Endodermal cell (in vitro differentiated cells): Measurements from ENCODE around the gene LTBP1. TPM values are rescaled to one million over a fixed set of nuclear protein-coding genes. Genes with fewer than 3 reads are reported as not detected.

Source experiments
- DNase-seq: peaks from one replicate; pipeline ENCODE4 v3.0.0-alpha.2; 2017
- H3K27ac ChIP-seq: 2 replicates; pipeline ENCODE4 v1.5.1; 2013; ENCODE audit warnings: mild to moderate bottlenecking, low read depth, low read length, moderate library complexity
- H3K27me3 ChIP-seq: 2 replicates; pipeline ENCODE4 v1.6.1; 2013; ENCODE audit warnings: mild to moderate bottlenecking, low read length, moderate library complexity; ENCODE audit not compliant: insufficient read depth, control insufficient read depth, poor library complexity, severe bottlenecking
- H3K36me3 ChIP-seq: 2 replicates; pipeline ENCODE4 v1.7.0; 2013; ENCODE audit warnings: mild to moderate bottlenecking, low read length, moderate library complexity; ENCODE audit not compliant: control insufficient read depth, insufficient read depth
- H3K4me1 ChIP-seq: one replicate; pipeline ENCODE4 v1.7.0; 2013; ENCODE audit warnings: low read length; ENCODE audit not compliant: control insufficient read depth, insufficient read depth
- H3K4me3 ChIP-seq: 2 replicates; pipeline ENCODE4 v1.5.1; 2013; ENCODE audit warnings: mild to moderate bottlenecking, low read length, moderate library complexity
- H3K9ac ChIP-seq: 2 replicates; pipeline ENCODE4 v1.6.1; 2013; ENCODE audit warnings: mild to moderate bottlenecking, low read length, moderate library complexity; ENCODE audit not compliant: poor library complexity, severe bottlenecking; ENCODE audit errors: extremely low read depth
- H3K9me3 ChIP-seq: 2 replicates; pipeline ENCODE4 v1.6.1; 2013; ENCODE audit warnings: mild to moderate bottlenecking, low read length, moderate library complexity; ENCODE audit not compliant: control insufficient read depth
- H3K27ac Mint-ChIP-seq: 2 replicates; pipeline ENCODE4 v1.8.0; 2020; ENCODE audit warnings: mixed read lengths
- H3K27me3 Mint-ChIP-seq: 2 replicates; pipeline ENCODE4 v1.8.0; 2021; ENCODE audit warnings: mild to moderate bottlenecking, mixed read lengths; ENCODE audit not compliant: insufficient read depth
- H3K36me3 Mint-ChIP-seq: 2 replicates; pipeline ENCODE4 v1.8.0; 2020; ENCODE audit warnings: low read depth, mixed read lengths
- H3K4me1 Mint-ChIP-seq: 2 replicates; pipeline ENCODE4 v1.8.0; 2020; ENCODE audit warnings: mixed read lengths
- H3K4me3 Mint-ChIP-seq: 2 replicates; pipeline ENCODE4 v1.8.0; 2020; ENCODE audit warnings: mild to moderate bottlenecking, moderate library complexity, mixed read lengths
- H3K9me3 Mint-ChIP-seq: 2 replicates; pipeline ENCODE4 v1.8.0; 2020; ENCODE audit warnings: mild to moderate bottlenecking, mixed read lengths
- WGBS, 2 experiments: methylation state at CpG; one replicate each; pipeline versions ENCODE4 v1.1.5 to v1.1.7; 2013; ENCODE audit warnings: missing lambda C conversion rate in 2 of 2, mixed read lengths in 1 of 2; ENCODE audit not compliant: insufficient coverage in 1 of 2, insufficient read length in 1 of 2; 5-methylcytosine and 5-hydroxymethylcytosine counted together
- total RNA-seq, 2 donors: library from RNA; stranded (reverse); fragmentation: NEBNext Ultra II Directional in 1 of 2; extraction: Animal tissue kit (Norgen Biotek cat#: 25700) in 1 of 2; gene quantifications; 2 replicates in 1 of 2; 3 replicates in 1 of 2; pipeline ENCODE4 v1.2.1, GENCODE V29; 2021
- TF ChIP-seq, protein P1 (sequence below): fragments of 200-600 bp; sonication (generic); conservative IDR thresholded peaks from 2 replicates; pipeline ENCODE4 v1.5.0; 2021; ENCODE audit warnings: antibody characterized with exemption, mild to moderate bottlenecking

The LTBP1 gene
- total RNA-seq, 2 donors from 2014 or later, result 43.2 to 43.4 TPM

DNA sequence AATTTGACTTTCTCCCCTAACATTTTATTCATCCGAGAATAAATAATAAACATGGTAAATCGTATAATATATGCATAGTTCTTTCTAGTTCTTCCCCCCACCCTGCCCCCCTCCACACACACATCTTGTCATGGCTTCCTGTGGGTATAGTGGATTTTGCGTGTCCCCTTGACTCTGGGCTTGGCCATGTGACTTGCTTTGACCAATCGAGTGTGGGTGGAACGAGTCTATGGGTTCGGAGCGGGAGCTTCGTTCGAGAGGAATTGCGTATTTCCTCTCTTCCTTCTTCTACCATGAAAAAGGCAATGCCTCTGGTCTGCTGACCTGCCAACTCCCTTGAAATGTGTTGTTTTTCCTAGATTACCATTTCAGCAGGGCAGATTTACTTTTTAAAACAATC, 175.2 kb downstream of the LTBP1 start:
- TF ChIP-seq, protein P1, sequence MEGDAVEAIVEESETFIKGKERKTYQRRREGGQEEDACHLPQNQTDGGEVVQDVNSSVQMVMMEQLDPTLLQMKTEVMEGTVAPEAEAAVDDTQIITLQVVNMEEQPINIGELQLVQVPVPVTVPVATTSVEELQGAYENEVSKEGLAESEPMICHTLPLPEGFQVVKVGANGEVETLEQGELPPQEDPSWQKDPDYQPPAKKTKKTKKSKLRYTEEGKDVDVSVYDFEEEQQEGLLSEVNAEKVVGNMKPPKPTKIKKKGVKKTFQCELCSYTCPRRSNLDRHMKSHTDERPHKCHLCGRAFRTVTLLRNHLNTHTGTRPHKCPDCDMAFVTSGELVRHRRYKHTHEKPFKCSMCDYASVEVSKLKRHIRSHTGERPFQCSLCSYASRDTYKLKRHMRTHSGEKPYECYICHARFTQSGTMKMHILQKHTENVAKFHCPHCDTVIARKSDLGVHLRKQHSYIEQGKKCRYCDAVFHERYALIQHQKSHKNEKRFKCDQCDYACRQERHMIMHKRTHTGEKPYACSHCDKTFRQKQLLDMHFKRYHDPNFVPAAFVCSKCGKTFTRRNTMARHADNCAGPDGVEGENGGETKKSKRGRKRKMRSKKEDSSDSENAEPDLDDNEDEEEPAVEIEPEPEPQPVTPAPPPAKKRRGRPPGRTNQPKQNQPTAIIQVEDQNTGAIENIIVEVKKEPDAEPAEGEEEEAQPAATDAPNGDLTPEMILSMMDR, result no peak
- no peak overlapping the region for H3K27ac ChIP-seq
- Mint-ChIP-seq H3K4me3 (no peak overlapping the region), H3K9me3 (no peaks in the 10 kb centered on the region), H3K27me3 (no peaks in the 10 kb centered on the region), H3K4me1 (peaks cover 4% of the 10 kb centered on the region), H3K36me3 (peaks cover 3% of the 10 kb centered on the region), H3K27ac (no peak overlapping the region)
- 94 to 98% methylated on average over 6 to 8 of the region's 10 CpGs for WGBS, 2 experiments
- no peak overlapping the region for H3K9ac ChIP-seq
- DNase-seq, result no peak
- no peaks in the 10 kb centered on the region for H3K27me3 ChIP-seq
- no peak overlapping the region for H3K4me3 ChIP-seq
- no peaks in the 10 kb centered on the region for H3K36me3 ChIP-seq
- no peaks in the 10 kb centered on the region for H3K9me3 ChIP-seq
- H3K4me1 ChIP-seq, result peaks cover 3% of the 10 kb centered on the region

DNA sequence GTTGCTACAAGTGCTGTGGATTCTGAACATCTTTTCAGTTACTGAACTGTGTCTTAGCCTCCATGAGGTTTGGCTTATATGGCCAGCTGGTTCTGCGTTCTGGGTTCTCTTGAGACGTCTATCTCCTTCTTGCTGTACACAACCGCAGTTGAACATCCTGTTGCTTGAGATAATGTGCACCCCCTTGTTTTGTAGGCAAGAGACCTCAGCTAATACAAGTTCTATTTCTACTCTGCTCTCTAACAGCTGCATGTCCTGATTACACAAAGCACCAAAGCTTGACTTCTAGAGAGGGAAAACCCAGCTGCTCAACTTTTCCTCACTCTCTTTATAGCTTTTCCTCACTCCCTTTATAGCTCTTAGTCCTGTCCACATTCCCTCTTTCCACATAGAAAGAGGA, 176.0 kb downstream of the LTBP1 start:
- Mint-ChIP-seq H3K4me1 (peaks cover 4% of the 10 kb centered on the region), H3K9me3 (no peaks in the 10 kb centered on the region), H3K27ac (no peak overlapping the region), H3K4me3 (no peak overlapping the region), H3K27me3 (no peaks in the 10 kb centered on the region), H3K36me3 (peaks cover 3% of the 10 kb centered on the region)
- no peak overlapping the region for H3K4me3 ChIP-seq
- WGBS, 2 experiments, result 97% methylated on average over 3 of the region's 3 CpGs
- no peaks in the 10 kb centered on the region for H3K9me3 ChIP-seq
- DNase-seq, result no peak
- H3K9ac ChIP-seq, result no peak overlapping the region
- H3K27ac ChIP-seq, result no peak overlapping the region
- no peaks in the 10 kb centered on the region for H3K36me3 ChIP-seq
- H3K27me3 ChIP-seq, result no peaks in the 10 kb centered on the region
- H3K4me1 ChIP-seq, result peaks cover 3% of the 10 kb centered on the region
- TF ChIP-seq, protein P1, result no peak

DNA sequence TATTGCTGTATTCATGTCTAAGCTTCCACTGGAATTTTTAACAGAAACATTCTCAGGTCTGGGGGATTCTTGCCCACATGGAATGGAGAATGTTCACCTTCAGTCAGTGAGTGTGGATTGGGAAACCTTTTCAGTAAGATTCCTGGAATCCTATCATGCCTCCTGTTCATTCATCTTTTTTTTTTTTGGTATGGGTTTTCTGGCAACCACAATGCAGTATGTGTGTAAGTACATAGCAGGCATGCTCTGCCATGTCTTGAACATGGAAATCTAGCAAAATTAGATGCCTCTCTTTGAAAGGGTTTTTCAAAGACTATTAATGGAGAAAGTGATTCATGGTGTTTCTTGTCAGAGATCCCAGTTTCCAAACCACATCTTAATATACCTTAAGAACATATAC, 176.5 kb downstream of the LTBP1 start:
- no peak overlapping the region for H3K27ac ChIP-seq
- H3K27me3 Mint-ChIP-seq, result no peaks in the 10 kb centered on the region
- H3K9me3 ChIP-seq, result no peaks in the 10 kb centered on the region
- peaks cover 3% of the 10 kb centered on the region for H3K36me3 Mint-ChIP-seq
- H3K36me3 ChIP-seq, result no peaks in the 10 kb centered on the region
- H3K4me3 ChIP-seq, result no peak overlapping the region
- H3K27me3 ChIP-seq, result no peaks in the 10 kb centered on the region
- H3K9me3 Mint-ChIP-seq, result no peaks in the 10 kb centered on the region
- no peak overlapping the region for H3K4me3 Mint-ChIP-seq
- H3K9ac ChIP-seq, result no peak overlapping the region
- peaks cover 4% of the 10 kb centered on the region for H3K4me1 Mint-ChIP-seq
- TF ChIP-seq, protein P1, result no peak
- DNase-seq, result no peak
- H3K4me1 ChIP-seq, result peaks cover 3% of the 10 kb centered on the region
- H3K27ac Mint-ChIP-seq, result no peak overlapping the region
